Skin of body (tissue), 2 donors: ENCODE data around the gene RDH16. TPM values are rescaled to one million over a fixed set of nuclear protein-coding genes. Genes with fewer than 3 reads are reported as not detected.

Source experiments
- DNase-seq: peaks from one replicate; lab custom pipeline; 2025; lab: John Stamatoyannopoulos, UW
- total RNA-seq: library from RNA; depleted of rRNA; stranded (reverse); fragments of >200 nt; gene quantifications from one replicate; pipeline ENCODE4 v1.2.3, GENCODE V29; 2014

RDH16 gene
- total RNA-seq: 0.69 TPM

- no peak for DNase-seq
These were observed at the start of gene RDH16 for GRCh38 chr12:56957229-56958052. Gene RDH16, minus strand, starts transcription at chr12:56957608. Its CDS starts 146 bp downstream, at chr12:56957462.

DNA sequence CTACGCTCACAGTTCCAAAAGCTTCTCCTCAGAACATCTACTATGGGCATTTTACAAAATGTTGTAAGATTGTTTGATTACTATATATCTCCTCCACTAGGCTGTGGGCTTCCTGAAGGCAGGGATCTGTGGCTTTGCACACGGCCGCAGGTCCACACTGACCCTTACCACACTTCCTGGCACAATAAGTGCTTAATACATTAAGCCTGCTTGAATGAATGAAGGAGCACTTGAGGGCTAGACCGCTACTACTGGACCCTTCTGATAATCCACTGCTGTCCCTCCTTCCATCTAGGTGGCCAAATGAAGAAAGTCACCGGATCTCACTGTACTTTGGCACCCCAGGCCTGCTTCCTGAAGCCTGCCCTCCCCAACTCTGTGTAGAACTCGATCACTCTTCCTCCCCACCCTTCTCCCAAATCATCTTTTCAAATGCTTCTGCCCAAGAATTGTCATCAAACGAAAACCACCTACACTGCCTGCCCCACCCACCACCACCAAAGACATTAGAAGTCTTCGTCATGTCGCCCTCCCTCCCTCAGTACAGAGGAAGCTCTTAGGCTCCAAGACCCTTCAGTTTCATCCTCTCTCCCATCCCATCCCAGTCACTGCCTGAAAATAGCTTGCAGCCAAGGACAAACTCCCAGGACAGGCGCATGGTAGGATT is 49.5 kb upstream of the RDH16 start:
- DNase-seq: no peak

DNA sequence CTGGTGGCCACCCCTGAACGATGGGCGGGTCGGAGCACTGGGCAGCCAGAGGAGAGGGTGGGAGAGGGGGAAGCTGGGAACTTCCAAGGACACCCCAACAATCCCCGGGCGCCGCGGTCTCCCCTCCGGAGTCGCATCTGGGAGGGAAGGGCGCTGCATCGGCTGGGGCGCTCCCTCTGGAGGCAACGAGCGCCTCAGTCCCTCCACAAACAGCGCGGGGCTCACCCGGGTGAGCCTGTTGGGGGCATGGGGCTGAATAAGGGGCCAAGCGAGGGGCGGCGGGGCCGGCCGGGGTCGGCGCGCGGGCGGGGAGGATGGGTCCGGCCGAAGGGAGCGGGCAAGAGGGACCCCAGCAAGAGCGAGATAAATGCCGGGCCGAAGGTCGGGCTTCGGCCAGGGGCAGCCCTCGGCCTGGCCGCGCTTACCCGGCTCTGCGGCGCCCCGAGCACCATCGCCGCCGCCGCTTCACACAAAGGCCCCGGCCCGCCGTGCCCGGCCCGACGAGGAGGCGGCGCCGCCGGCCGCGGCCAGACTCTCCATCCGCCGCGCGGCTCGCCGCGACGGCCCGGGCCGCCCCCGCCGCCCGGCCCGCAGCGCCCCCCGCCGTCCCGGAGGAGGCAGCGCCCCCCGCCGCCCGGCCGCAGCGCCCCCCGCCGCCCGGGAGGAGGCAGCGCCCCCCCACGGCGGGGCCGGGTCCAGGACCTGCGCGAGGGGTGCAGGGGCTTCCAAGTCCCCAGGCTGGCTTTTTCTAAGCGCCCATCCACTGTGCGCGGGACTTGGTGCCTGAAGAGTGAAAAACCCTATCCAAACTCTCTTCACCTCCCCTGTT is 48.8 kb upstream of the RDH16 start, which contains the start of gene ZBTB39:
Gene ZBTB39, minus strand, starts transcription at position 567 of the 829 bp plus-strand sequence. CDS start 1,629 bp downstream, outside the sequence.
- no peak for DNase-seq

- no peak for DNase-seq
These were observed 47.2 kb upstream of the RDH16 start for GRCh38 chr12:57004651-57005050.

DNA sequence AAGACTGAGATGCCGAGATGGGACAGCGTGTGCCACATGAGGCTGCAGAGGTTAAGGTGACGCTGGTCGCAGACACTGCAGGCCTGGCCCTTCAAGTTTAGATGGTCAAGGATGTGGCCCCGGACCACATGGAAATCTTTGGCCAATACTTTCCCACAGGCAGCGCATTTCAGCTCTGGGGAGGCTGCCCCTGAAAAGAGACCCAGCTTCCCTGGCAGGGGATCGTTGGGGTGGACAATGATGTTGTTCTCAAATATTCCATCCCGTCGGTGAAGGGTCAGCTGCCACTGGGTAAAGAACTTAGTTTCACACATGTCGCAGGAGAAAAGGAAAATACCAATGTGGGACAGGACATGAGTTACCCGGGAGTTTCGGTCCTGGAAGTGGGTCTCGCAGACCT is 46.0 kb upstream of the RDH16 start:
- DNase-seq: no peak

DNA sequence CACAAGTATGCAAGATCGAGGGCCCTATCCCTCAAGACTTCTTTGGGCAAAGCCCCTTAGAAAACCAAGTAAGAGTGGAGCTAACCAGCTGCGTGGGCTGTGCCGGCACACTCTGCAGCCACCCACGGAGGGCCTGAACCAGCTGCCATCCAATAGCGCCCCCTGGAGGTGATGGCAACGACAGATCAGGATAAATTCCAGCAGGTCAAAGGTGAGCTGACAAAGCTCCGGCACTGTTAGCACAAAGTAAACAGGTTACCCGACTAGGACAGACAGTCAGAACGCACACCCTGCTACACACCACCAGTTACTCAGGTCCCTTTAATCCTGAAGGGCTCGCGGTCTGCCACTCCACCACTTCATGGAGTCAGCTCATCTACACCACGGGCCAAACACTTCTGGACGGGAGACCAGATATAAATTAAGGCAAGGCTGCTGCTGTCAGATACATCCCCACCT is 44.1 kb upstream of the RDH16 start:
- DNase-seq: no peak

- no peak for DNase-seq
These were observed 43.0 kb upstream of the RDH16 start for GRCh38 chr12:57000393-57000792.

DNA sequence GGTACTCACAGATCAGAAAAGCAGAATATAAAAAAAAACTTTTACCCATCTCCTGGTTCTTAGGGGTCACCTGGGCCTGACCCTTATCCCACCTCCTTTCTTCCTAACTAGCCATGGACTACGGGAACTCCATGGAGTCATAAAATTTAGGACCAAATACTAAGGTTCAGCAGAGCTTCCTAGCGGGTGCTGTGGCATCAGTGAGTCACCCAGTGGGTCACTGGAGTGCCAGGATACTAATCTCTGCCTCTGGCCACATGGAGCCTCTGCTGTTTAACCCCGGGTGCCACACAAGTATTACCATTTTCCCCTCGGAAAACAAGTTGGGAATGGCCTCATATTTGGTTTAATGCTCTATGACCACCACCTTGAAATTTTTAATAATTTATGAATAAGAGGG is 42.0 kb upstream of the RDH16 start:
- no peak for DNase-seq

DNA sequence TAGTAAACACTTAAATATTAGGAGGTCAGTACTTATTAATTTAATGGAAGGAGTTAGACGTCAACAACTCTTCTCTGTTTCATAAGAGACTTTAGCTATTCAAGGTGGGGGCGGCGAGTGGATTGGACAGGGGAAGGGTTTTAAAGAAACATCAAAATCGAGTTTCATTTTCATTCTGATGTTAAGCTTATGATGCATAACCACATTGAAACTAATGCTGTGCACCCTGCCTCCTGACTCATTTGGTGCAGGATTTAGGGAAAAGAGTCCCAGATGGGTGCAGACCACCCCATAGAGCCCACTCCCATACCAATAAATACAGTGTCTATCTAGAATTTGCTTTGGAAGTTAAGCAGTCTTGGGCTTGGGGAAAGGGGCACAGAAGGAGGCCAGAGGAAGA is 41.6 kb upstream of the RDH16 start:
- no peak for DNase-seq

- DNase-seq: no peak
These were observed 40.9 kb upstream of the RDH16 start for GRCh38 chr12:56998316-56998715.

- no peak for DNase-seq
These were observed 39.6 kb upstream of the RDH16 start for GRCh38 chr12:56996793-56997545.

- DNase-seq: no peak
These were observed 38.6 kb upstream of the RDH16 start for GRCh38 chr12:56995930-56996496.

- DNase-seq: no peak
These were observed 38.0 kb upstream of the RDH16 start for GRCh38 chr12:56995201-56995929.

DNA sequence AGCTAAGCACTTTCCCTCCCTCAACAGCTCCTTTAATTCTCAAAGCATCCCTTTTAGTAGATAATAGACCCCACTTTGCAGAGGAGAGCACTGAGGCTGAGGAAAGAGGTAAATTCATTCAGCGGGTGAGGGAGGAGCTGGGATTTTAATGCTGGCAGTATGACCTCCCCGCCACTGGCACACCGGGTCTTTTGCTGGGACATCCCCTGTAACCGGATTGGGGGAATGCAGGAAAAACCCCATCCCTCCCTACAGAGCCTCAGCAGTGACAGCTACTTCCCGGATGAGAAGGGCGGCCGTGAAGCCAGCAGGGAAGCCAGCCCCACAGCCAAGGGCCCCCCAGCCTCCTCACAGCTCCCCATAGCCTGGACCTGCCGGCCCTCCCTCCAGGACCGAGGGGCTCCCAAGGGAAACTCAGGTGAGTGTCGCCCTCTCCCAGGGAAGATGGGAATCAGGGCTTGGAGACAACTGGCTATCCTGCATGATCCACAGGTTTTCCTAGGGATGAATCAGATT is 36.9 kb upstream of the RDH16 start:
- DNase-seq: no peak

GRCh38 chr12:56993346-56993745 is 35.9 kb upstream of the RDH16 start:
- no peak for DNase-seq

- DNase-seq: no peak
These were observed 34.2 kb upstream of the RDH16 start for GRCh38 chr12:56991319-56992246.

DNA sequence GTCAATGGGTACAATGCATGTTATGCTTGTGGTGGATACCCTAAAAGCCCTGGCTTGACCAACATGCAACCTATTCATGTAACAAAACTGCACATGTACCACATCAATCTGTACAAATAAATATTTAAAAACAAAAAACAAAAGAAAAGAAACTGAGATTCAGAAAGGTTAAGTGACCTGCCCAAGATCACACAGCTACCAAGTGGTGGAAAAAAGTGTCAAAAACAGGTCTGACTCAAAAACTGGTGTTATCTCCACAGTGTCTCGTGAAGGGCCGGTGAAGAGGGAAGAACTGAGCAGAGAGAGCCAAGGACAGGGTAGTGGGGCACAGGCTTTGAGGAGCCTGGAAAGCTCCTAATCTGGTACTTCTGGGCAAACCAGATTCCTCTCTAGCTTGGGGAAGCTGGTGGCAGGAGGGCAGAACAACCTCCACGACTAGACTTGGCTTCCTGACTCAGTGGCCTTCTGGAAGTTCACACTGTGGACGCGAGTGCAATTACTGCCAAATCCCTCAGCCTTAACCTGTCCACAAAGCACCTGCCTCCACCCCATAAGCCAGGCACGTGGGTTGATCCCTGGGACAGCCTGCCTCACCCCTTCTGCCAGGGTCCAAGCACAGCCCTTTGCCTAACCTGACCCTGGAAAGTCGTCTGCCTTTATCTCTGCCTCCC is 33.4 kb upstream of the RDH16 start:
- DNase-seq: no peak
